D341Med (cell line): ENCODE data around the gene MVB12A.

Experiments used
- DNase-seq: peaks from one replicate; pipeline ENCODE4 v3.0.0; 2012; ENCODE audit warnings: low spot score

MVB12A gene

DNA sequence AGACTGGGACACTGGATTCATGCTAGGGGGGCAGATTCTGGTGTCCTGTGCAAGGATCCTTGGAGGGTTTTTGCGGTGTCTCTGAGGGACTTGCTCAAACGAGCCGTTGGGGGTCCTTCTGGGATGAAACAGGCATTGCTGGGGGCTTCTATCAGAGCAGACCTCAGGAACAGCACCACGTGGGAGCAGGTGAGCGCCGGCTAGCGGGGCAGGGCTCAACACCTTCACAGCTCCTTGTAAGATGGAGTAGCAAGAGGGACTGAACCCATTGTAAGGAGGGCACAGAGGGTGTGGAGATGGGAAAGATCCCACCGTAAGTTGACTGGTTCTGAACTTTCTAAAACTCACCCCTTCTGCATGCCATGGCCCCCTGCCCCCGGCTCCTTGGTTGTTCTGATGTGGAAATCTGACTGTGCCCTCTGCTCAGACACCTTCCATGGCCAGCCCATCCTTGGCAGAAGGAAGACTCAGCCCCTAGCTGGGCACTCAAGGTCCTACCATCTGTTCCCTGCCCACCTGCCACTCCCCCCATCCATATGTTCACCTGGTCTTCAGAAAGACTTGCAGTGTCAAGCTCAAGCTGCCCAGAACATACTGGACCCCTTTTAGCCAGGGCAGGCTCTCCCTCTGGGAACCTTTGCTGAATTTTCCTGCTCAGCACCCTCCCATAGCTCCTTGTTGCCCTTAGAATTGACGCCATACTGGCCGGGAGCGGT lies 51.7 kb downstream of the MVB12A start:
- DNase-seq: no peak

DNA sequence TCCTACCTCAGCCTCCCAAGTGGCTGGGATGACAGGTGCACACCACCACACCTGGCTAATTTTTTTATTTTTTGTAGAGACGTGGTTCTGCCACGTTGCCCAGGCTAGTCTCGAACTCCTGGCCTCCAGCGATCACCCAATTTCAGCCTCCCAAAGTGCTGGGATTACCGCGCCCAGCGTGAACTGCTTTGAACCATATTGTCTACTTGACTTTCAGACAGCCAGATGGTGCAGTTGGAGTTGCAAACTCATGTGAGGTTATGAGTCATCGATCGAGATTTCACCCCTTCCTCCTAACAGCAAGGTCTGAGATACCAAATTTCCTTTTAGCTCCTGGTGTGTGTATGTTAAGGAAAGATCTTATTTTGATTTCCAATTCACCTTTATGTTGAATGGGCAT lies 53.2 kb downstream of the MVB12A start:
- DNase-seq: no peak
